HG02798 (cell line): Measurements from ENCODE around the gene SND1.

ENCODE experiments used
- ATAC-seq: cut with Tn5 transposase; IDR thresholded peaks from one replicate; pipeline ENCODE4 v1.9.1; 2021; ENCODE audit warnings: mild to moderate bottlenecking; ENCODE audit not compliant: unreplicated experiment, poor library complexity

SND1 gene

GRCh38 chr7:127717502-127718339 lies 65.7 kb downstream of the SND1 start:
- no peak for ATAC-seq

GRCh38 chr7:127718340-127718679 lies 66.3 kb downstream of the SND1 start:
- no peak for ATAC-seq

- ATAC-seq, result no peak
Observed at GRCh38 chr7:127726476-127726875, 74.5 kb downstream of the SND1 start.

GRCh38 chr7:127730658-127731276 lies 78.8 kb downstream of the SND1 start:
- no peak for ATAC-seq

- no peak for ATAC-seq
Observed at GRCh38 chr7:127731431-127732080, 79.6 kb downstream of the SND1 start.

- ATAC-seq, result no peak
Observed at GRCh38 chr7:127732306-127732705, 80.3 kb downstream of the SND1 start.

GRCh38 chr7:127733986-127734385 lies 82.0 kb downstream of the SND1 start:
- ATAC-seq, result no peak

GRCh38 chr7:127736511-127736910 lies 84.5 kb downstream of the SND1 start:
- ATAC-seq, result no peak

GRCh38 chr7:127738859-127739258 lies 86.9 kb downstream of the SND1 start:
- no peak for ATAC-seq

- ATAC-seq, result no peak
Observed at GRCh38 chr7:127741764-127742375, 89.9 kb downstream of the SND1 start.

GRCh38 chr7:127745445-127745844 lies 93.5 kb downstream of the SND1 start:
- ATAC-seq, result no peak

GRCh38 chr7:127751062-127751461 lies 99.1 kb downstream of the SND1 start:
- ATAC-seq, result no peak

- no peak for ATAC-seq
Observed at GRCh38 chr7:127751490-127752448, 99.8 kb downstream of the SND1 start.

- no peak for ATAC-seq
Observed at GRCh38 chr7:127752829-127753228, 100.8 kb downstream of the SND1 start.

- ATAC-seq, result no peak
Observed at GRCh38 chr7:127754457-127754856, 102.5 kb downstream of the SND1 start.

GRCh38 chr7:127755521-127755920 lies 103.5 kb downstream of the SND1 start:
- ATAC-seq, result no peak

- no peak for ATAC-seq
Observed at GRCh38 chr7:127755965-127756364, 104.0 kb downstream of the SND1 start.

- ATAC-seq, result no peak
Observed at GRCh38 chr7:127758105-127758504, 106.1 kb downstream of the SND1 start.

- ATAC-seq, result no peak
Observed at GRCh38 chr7:127758845-127759244, 106.9 kb downstream of the SND1 start.

GRCh38 chr7:127759945-127760421 lies 108.0 kb downstream of the SND1 start:
- no peak for ATAC-seq
